GM13977 (cell line): ENCODE data around the gene POFUT2.

Experiments used
- DNase-seq: peaks from one replicate; pipeline ENCODE4 v3.0.0; 2012; ENCODE audit warnings: low spot score
- CTCF ChIP-seq: IDR thresholded peaks from 2 replicates; pipeline ENCODE4 v1.5.1; 2012; ENCODE audit warnings: mild to moderate bottlenecking, control low read depth; ENCODE audit not compliant: insufficient read depth; ENCODE audit errors: extremely low read depth, missing control alignments
- in situ Hi-C: fragments of 300-500 bp; cut with MboI; formaldehyde crosslinking; loops from one replicate; pipeline ENCODE4 v1.12.0; 2022; ENCODE audit warnings: low sequenced_read_pairs, low pct_unique_long_range_greater_than_20kb, mixed read lengths, inconsistent platforms; ENCODE audit not compliant: unreplicated experiment

The POFUT2 gene

GRCh38 chr21:45281411-45282282, 6.0 kb downstream of the POFUT2 start:
- TF ChIP-seq CTCF: no peak
- DNase-seq: no peak
- in situ Hi-C loops: no loop called here

GRCh38 chr21:45280969-45281368, 6.7 kb downstream of the POFUT2 start:
- TF ChIP-seq CTCF: no peak
- in situ Hi-C loops: no loop called here
- DNase-seq: no peak

- no peak for TF ChIP-seq CTCF
- DNase-seq: no peak
- in situ Hi-C loops: no loop called here
Observed at GRCh38 chr21:45280178-45280821, 7.4 kb downstream of the POFUT2 start.

- DNase-seq: no peak
- in situ Hi-C loops: no loop called here
- no peak for TF ChIP-seq CTCF
Observed at GRCh38 chr21:45279446-45280177, 8.1 kb downstream of the POFUT2 start.

- no peak for DNase-seq
- in situ Hi-C loops: no loop called here
- no peak for TF ChIP-seq CTCF
Observed at GRCh38 chr21:45278156-45278911, 9.4 kb downstream of the POFUT2 start.
